NCI-H1048 (cell line): ENCODE measurements around the gene EXOC7.

Experiments used
- DNase-seq: peaks from one replicate; lab custom pipeline; 2025; lab: John Stamatoyannopoulos, UW

EXOC7 gene

GRCh38 chr17:76036497-76037261 lies 66.9 kb downstream of the EXOC7 start:
- no peak for DNase-seq

- DNase-seq = no peak
Measured at GRCh38 chr17:76034428-76035350, 68.9 kb downstream of the EXOC7 start.

GRCh38 chr17:76033139-76033538 lies 70.4 kb downstream of the EXOC7 start:
- no peak for DNase-seq

GRCh38 chr17:76032780-76033108 lies 70.8 kb downstream of the EXOC7 start:
- DNase-seq = no peak

GRCh38 chr17:76032073-76032779 lies 71.4 kb downstream of the EXOC7 start:
- no peak for DNase-seq
